ENCODE data around the gene KLK13.

Gene KLK13

GRCh38 chr19:51019544-51019925 is 45.4 kb downstream of the KLK13 start, which contains the start of gene KLK10:
Gene KLK10 (minus strand): TSS chr19:51019709. CDS start chr19:51019130, 579 bp downstream.
- no peak for DNase-seq (ENCODE audit: low read depth)

GRCh38 chr19:51018745-51019543 is 45.9 kb downstream of the KLK13 start:
- DNase-seq (ENCODE audit: low read depth): no peak

GRCh38 chr19:51016798-51017683 is 47.9 kb downstream of the KLK13 start:
- no peak for DNase-seq (ENCODE audit: low read depth)

GRCh38 chr19:51015691-51016267 is 49.1 kb downstream of the KLK13 start:
- DNase-seq (ENCODE audit: low read depth): no peak

GRCh38 chr19:51014242-51014641 is 50.6 kb downstream of the KLK13 start:
- no peak for DNase-seq (ENCODE audit: low read depth)

- DNase-seq (ENCODE audit: low read depth): no peak
Observed at GRCh38 chr19:51012661-51013190, 52.2 kb downstream of the KLK13 start.

DNA sequence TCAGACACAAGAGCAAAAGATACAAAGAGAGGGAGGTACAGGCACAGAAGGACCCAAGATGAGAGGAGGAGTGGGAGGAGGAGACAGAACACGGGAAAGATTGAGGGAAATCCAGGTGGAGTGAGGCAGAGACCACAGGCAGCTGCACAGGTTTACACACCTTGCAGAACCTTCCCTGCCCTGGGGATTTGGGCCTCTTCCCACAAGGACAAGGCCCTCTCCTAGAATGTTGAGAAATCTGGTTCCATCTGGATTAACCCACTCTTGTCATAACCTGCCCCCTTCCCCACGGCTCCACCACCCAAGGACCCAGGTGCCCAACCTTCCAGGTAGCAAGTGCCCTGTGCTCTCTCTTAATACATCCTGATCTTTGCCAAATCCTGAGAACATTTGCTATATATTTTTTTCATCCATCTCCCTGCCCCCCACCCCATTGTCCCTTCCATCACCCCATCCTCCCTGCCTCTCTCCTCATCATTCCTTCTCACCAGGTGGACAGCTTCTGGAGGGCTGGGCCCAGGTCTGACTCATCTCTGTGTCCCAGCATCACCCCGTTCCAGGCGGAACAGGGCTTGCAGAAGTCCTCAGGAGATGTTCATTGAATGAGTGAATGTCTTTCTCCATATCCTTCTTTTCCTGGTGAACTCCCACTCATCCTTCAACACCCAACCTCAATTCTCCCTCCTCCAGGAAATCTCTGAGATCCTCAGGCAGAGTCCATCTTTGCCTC is 54.7 kb downstream of the KLK13 start:
- no peak for DNase-seq (ENCODE audit: low read depth)

DNA sequence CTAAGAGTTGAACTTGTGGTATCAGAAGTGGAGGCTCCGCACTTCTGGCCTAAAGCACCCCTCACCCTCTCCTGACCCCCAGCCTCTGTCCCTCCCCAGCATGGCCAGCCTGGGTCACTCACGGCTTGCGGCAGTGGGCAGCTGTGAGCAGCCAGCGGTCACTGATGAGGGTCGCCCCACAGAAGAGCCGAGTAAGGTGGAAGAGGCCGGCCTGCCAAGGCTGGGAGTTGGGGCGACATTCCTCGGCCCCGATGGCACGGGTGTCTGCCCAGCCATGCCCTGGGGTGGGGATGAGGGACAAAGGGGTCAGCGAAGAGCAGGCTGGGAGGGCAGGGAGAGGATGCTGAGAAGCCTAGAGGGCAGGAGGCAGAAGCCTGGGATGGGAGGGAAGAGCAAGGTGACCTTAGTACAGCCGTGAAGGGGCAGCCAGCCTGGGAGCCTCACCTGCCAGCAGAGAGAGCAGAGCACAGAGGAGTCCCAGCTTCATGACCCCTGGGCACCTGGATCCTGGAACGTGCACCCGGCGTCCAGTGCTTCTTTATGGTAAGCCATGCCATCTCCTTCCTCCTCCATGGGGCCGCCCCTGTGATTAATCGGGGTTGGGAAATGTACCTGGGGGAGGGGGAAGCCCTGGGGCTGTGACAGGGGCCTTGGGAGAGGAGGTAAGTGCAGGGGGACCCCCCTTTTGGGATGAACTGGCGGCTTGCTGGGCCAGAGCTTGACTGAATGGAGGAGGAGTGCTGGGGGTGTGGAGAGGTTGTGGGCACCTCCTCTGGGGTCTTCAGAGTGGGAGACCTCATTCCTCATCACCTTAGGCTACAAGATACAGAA is 55.6 kb downstream of the KLK13 start:
- no peak for DNase-seq (ENCODE audit: low read depth)

DNA sequence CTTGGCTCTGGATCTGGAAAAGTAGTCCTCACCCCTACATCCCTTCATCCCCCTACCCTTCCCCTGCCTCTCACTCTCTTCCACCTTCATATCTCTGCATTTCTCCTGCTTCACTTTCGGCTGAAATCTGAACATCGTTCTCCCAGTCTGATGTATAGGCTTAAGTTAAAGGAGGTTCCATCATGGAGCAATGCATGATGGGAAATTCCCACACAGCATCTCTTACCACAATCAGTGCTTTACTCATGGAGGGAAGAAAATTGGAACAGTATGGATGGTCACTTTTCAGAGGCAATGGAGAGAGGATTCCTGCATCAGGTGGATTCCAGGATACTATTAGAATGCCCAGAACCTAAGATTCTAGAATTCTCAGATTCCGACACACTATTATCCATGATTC is 57.4 kb downstream of the KLK13 start:
- no peak for DNase-seq (ENCODE audit: low read depth)

GRCh38 chr19:51006406-51006805 is 58.5 kb downstream of the KLK13 start:
- no peak for DNase-seq (ENCODE audit: low read depth)

Measured in fibroblast of the conjunctiva (primary cell).